NCI-H187 (cell line): ENCODE measurements around the gene MUL1.
"Not testable (repeated sequence)": the region's sequence is repeated elsewhere in the genome, so short reads cannot be mapped to it uniquely, and the experiment has no call there.

Experiments
- DNase-seq, 2 experiments: peaks; one replicate each; lab custom pipeline; 2025; lab: John Stamatoyannopoulos, UW

MUL1 gene

DNA sequence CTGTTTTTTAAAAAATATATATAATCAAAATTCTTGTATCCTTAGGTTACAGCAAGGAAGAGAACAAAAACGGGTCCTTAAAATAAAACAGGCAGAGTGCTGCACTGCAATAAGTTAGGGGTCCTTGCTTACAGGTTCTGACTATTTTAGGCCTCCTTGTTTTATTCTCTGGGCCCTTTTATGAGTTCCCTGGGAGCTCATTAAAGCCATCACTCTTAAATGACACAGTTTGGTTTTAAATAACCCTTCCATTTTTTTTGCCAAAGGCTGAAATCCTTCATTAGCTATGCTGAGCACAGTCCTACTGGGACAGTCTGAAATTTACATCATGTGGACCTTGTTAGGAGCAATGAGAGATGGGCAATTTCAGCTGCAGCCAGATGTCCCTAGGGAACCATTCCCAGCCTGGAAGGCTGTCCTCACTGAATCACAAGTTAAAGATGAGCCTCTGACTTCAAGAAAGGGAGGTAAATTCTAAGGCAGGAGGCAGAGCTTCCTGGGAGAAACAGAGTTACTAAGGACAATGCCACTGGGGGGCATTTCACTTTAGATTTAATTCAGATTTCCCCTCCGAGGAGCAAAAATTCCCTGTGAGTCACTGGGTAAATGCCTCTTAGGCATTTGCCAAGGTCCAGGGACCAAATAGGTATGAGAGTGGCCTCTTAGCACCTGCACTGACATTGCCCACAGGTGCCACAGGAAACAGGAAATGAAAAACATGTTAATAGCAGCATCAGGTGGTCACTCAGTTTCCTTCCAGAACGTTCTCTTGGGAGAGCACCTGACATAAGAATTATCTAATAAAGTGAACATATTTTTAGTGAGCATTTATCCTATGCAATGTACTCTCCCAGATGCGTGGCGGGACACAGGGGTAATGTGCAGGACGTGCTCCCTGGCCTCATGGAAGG is 3.8 kb upstream of the MUL1 start:
- DNase-seq, result no peak

DNA sequence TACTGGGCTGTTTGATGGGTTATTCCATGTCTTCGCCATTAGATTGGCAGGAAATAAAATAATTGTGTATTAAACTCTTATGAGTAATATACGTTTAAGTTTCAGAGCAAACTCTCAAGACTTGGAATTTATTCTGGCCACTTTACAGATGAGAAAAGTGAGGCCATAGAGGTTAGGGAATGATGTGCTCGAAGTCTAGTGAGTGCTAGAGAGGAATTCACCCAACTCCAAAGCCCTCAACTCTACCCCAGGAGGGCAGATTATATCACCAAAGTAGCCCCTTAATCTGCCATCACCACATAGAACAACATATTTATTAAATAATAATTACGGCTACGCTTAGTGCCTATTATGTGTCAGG is 440 bp upstream of the MUL1 start:
- DNase-seq, result no peak

DNA sequence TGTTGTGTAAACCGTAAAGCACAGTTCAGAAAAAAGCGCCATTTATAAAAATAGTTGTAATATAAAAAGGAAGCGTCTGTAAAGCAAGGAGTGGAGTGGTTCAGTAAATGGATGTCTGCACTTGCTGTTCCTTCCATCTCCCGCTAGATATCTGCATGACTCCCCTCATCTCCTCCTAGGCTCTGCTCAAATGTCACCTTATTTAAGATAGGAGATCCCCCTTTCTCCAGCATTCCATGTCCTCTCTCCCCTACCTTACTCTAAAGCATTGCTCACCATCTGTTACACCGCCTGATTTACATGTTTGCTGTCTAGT is 745 bp downstream of the MUL1 start:
- DNase-seq, result no peak

GRCh38 chr1:20505488-20505887 is 2.5 kb downstream of the MUL1 start:
- DNase-seq, result no peak

DNA sequence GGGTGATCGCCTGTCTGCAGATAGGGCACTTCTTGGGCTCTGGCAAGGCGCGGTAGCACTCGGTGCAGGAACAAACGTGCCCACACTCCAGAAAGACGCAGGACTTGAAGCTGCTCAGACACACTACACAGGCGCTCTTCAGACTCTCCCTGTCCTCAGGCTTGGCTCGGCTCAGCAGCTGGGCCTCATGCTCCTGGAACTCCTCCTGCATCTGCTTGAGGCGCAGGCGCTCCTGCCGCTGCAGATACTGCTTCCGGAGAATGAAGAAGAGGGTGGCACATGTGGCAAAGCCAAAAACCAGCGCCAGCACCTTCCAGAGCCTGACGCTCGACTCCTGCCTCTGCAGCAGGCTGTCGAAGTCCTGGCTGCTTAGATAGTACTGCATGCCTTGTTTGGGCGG is 7.2 kb downstream of the MUL1 start:
- DNase-seq, result no peak

DNA sequence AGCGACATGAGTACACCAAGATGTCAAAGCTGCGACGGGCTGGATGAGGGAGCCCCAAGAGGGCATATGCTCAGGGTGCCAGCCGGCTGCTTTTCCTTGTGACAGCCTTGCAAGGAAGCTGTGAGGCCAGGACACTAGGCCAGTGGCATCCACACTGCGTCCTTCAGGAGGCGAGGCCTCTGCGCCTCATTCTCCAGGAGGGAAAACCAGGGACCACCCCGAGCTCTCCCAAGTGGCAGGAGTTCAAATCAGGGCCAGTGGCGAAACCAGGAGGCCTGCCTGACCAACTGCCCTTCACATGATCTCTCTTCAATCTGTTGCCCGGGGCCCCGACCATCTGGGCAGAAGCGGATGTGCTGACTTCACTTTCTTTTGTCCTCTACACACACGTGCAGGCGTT is 8.2 kb downstream of the MUL1 start:
- DNase-seq, result no peak

DNA sequence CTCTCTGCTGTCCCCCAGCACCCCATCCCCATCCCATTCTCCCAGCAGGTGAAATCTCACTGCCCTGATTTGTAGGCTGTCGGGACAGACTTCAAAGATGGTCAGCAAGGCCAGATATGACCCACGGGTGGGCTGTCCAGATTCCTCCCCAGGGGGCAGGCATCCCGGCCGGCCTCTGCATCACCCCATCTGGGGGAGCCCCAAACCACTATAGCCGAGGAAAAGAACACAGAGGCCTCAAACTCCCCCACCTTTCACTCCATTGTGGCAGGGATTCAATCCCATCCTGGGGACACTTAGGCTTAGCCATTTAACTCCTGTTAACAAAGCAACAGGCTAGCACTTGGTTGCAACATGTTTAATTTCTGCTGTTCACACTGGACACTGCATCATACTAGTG is 8.8 kb downstream of the MUL1 start:
- no peak for DNase-seq

GRCh38 chr1:20498116-20498515 is 9.8 kb downstream of the MUL1 start:
- DNase-seq, result no peak

DNA sequence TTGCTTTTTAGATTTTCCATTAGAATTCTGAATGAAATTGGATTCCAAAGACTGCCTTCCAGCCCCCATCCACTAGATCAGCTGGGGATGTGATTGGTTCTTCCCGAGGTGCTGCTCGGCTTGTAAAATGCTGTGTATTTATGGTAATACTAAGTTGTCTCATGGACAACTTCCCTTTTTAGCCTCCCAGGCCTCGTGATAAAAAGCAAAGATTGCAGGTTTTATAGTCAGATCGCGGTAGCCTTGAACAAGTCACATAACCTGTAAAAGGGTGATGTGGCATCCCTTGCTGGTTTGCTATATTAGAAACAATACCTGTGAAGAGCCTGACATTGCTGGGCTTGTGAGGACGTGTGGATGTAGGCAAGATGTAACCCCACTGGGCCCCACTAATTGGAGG is 10.4 kb downstream of the MUL1 start:
- no peak for DNase-seq

DNA sequence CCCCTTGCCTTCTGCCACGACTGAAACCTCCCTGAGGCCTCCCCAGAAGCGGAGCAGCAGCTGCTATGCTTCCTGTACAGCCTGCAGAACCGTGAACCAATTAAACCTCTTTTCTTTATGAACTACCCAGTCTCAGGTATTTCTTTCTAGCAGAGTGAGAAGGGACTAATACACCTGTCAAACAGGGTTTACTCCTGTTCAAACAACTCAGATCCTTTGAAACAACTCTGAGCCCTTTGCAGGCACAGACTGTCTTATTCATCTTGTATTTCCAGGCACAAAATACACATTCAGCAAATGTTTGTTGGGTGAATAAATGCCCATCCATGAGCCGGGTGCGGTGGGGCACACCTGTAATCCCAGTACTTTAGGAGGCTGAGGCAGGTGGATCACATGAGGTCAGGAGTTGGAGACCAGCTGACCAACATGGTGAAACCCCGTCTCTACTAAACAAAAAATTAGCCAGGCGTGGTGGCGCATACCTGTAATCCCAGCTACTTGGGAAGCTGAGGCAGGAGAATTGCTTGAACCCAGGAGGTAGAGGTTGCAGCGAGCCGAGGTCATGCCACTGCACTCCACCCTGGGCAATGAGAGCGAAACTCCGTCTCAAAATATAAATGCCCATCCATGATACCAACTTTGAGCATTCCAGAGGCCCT is 11.1 kb downstream of the MUL1 start:
- DNase-seq, result not testable (repeated sequence)

GRCh38 chr1:20496241-20496661 is 11.7 kb downstream of the MUL1 start:
- no peak for DNase-seq

DNA sequence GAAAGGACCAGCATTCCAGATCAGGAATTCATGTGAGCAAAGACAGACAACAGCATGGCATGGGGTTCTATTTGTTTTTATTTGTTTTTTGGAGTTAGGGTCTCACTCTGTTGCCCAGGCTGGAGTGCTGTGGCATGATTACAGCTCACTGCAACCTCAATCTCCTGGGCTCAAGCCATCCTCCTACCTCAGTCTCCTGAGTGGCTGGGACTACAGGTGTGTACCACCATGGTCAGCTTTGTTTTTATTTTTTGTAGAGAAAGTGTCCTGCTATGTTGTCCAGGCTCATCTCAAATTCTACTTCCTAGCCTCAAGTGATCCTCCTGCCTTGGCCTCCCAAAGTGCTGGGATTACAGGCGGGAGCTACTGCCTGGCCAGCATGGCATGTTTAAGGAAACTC is 12.3 kb downstream of the MUL1 start:
- DNase-seq, result no peak

- DNase-seq, result no peak
Observed at GRCh38 chr1:20494609-20495311, 13.2 kb downstream of the MUL1 start.

DNA sequence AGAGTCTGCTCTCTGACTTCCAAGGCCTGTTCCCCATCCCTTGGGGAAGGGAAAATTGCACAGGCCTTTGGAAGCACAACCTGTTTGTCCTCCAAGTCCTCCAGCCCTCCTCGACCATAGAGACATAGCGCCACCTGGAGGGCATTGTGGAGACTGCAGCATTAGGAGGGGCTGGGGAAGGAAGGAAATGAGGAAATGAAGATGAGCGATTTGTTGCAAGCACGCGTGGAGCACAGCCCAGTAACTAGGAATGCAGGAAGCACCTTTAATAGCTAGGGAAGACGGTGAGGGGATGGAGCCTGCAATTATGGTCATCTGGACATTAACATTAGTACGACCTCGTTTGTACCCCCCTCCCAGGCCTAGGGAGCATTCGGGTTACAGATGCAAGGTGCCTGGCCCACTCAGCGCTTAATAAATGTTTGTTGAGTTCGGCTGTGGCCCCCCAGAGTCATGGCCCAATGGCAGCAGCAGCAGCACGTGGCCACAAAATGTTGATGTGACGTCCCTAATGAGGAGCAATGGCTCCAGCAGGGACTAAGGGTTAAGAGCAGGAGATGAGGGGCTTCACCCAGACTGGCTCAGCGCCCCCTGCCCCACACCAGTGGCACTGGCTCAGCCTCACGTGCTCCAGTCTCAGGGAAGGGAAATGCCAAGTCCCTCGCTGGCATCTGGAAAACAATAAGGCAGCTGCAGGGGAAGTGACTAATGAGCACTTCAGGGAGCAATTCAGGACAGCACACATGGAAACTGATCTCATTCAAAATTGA is 13.9 kb downstream of the MUL1 start:
- DNase-seq, result peak; percentile 42 to 59

- no peak for DNase-seq
Observed at GRCh38 chr1:20493309-20493708, 14.6 kb downstream of the MUL1 start.

DNA sequence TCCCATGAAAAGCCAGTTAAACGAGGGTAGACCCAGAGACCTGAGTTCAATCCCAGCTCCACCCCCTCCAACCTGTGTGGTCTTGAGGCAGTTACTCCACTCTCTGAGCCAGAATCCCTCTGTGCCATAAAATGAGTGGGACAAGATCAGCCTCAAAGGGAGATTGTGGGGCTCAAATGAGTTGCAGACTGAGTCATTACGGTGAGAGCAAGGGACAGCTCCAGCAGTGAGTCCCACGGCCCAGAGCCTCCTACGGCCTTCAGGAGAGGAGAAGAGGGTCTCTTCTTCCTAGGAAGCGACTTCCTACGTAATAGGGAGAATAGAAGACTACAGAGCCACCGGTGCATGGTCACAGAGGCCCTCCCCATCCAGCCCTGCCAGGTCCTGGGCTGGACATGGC is 15.2 kb downstream of the MUL1 start:
- DNase-seq, result no peak

DNA sequence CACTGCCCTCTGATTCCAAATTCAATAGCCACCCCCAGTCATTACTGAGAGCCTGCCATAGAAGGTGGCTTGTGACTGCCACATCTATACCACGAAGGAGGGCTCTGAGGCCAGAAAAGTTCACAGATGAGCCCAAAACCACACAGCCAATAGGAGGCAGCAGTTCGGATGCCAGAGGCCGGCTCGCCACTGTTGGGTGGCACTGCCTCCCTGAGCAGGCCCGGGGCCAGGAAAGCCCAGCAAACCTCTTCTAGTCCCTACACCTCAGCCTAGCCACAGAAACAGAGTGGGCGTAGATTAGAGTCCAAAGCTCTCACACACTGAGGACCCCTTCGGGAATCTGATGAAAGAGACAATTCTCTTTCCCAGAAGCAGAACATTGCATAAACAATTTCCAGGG is 16.1 kb downstream of the MUL1 start:
- no peak for DNase-seq

DNA sequence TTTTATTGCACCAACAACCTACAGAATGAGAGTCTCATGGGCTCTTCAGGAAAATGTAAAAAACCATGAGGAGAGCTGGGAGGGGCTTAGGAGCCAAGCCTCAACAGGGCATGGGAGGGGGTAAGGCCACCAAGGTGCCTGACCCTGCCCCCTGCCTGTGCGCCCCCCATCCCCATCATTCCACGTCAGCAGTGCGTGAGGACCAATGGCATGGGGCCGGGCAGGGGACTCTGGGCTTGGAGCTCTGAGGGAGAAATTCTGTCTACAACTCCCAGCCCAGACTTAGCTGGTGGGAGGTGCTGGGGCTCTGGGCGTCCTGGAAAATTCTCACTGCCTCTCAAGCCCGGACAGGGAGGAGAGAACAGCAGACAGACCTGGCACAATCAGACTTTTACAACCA is 16.8 kb downstream of the MUL1 start:
- DNase-seq, result no peak

- peak in 1 of 2 experiments; percentile 26 for DNase-seq
Observed at GRCh38 chr1:20487236-20487590, 20.7 kb downstream of the MUL1 start.

DNA sequence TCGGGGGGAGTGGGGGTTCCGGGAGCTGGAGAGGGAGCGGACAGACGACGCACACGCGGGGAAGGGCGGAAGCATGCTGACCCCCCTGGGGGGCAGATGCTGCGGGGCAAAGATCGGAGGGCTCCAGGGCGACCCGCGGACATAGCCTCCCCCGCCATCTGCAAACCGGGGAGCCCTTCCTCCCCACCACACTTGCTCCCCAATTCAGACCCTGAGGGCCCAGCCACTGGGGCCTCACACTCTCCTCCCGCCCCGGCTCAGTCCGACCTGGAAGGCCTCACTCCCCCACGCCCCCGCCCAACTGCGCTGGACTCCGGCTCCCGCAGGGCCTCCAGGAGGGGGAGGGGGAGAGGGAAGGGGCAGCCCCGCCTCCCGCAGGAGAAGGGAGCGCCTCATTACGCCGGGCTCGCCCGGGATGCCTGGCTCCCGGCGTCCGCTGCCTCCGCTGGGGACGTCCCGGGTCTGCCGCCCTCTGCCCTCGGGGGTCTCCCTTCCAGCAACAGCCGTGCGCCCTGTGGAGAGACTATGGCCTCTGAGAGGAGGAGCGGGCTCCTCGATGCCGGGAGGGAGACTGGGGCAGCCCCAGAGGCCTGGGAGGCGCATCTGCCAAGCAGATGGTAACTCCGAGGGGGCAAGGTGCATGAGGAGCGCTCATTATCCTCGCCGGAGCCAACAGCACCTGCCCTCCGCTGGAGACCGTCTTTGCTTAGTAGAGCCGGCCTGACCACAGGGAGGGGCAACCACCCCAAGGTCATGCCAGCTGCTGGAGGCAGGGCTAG is 21.3 kb downstream of the MUL1 start:
- DNase-seq, result peak; percentile 27 to 67
